HCT116 (cell line): ENCODE results near the gene HMCN1. TPM values are rescaled to one million over a fixed set of nuclear protein-coding genes. Genes with fewer than 3 reads are reported as not detected.

Source experiments
- ATAC-seq: fragments of 200-7000 bp; cut with Tn5 transposase; 2 replicates; pipeline ENCODE4 v1.9.1; 2020; ENCODE audit warnings: mild to moderate bottlenecking, moderate library complexity
- BruUV-seq: library from RNA; stranded (reverse); fragments of 400-500 nt; replicated peaks from 2 replicates; lab custom pipeline; 2021; lab: Mats Ljungman, UMichigan
- CTCF ChIA-PET: fragments of 300-600 bp; sonication (Branson Sonifier 250); formaldehyde crosslinking; loops from one replicate; lab custom pipeline; 2021; ENCODE audit warnings: antibody characterized with exemption; lab: Charles Lee
- POLR2A ChIA-PET: fragments of 300-600, 350-600 bp; sonication (Branson Sonifier 250); formaldehyde crosslinking; loops from one replicate; lab custom pipeline; 2021; ENCODE audit warnings: antibody characterized with exemption; lab: Charles Lee
- RAD21 ChIA-PET, 2 experiments: fragments of 300-600 bp; sonication (Branson Sonifier 250); formaldehyde crosslinking; loops; one replicate each; lab custom pipeline; 2023; ENCODE audit warnings: low total read pairs in 2 of 2; ENCODE audit not compliant: uncharacterized antibody in 2 of 2, unreplicated experiment in 2 of 2, low non-redundant PET in 1 of 2; lab: Charles Lee
- DNase-seq: peaks from one replicate; pipeline ENCODE4 v3.0.0-alpha.2; 2010; ENCODE audit warnings: low read depth, low spot score
- H2AFZ ChIP-seq: fragments of 200-600 bp; shearing (Covaris generic), sonication (generic); 2 replicates; pipeline ENCODE4 v1.6.1; 2017; ENCODE audit warnings: low read depth, mixed run types, mixed read lengths, antibody characterized with exemption, low read length; ENCODE audit not compliant: poor library complexity, severe bottlenecking
- H3K27ac ChIP-seq: 2 replicates; pipeline ENCODE4 v1.5.1; 2012; ENCODE audit warnings: low read depth, low read length
- H3K27me3 ChIP-seq: fragments of 200-600 bp; sonication (generic); 2 replicates; pipeline ENCODE4 v1.6.1; 2016; ENCODE audit warnings: mixed run types, low read length, mixed read lengths; ENCODE audit not compliant: insufficient read depth
- H3K36me3 ChIP-seq, 2 experiments: fragments of 200-500 bp in 1 of 2; fragments of 200-600 bp in 1 of 2; sonication (Bioruptor generic) in 1 of 2; sonication (generic) in 1 of 2; 2 replicates each; pipeline versions ENCODE4 v1.5.1 to v1.6.1; 2014 to 2016; ENCODE audit warnings: low read length in 2 of 2, inconsistent platforms in 1 of 2, mixed read lengths in 1 of 2, mixed run types in 1 of 2; ENCODE audit not compliant: insufficient read depth in 2 of 2, control insufficient read depth in 1 of 2
- H3K4me1 ChIP-seq, 2 experiments: fragments of 200-600 bp in 1 of 2; sonication (generic) in 1 of 2; 2 replicates each; pipeline versions ENCODE4 v1.5.1 to v1.6.1; 2012 to 2017; ENCODE audit warnings: low read length in 2 of 2, inconsistent platforms in 1 of 2, mild to moderate bottlenecking in 1 of 2, mixed read lengths in 1 of 2, mixed run types in 1 of 2, moderate library complexity in 1 of 2; ENCODE audit not compliant: insufficient read depth in 2 of 2, control insufficient read depth in 1 of 2
- H3K4me2 ChIP-seq: fragments of 200-600 bp; sonication (generic); 2 replicates; pipeline ENCODE4 v1.6.1; 2017; ENCODE audit warnings: mixed run types, low read length, mixed read lengths
- H3K4me3 ChIP-seq, 2 experiments: fragments of 200-600 bp in 1 of 2; sonication (generic) in 1 of 2; replicated peaks in 1 of 2; 2 replicates each; pipeline ENCODE4 v1.5.1; 2011 to 2016; ENCODE audit warnings: low read length in 2 of 2, control low read depth in 1 of 2, low read depth in 1 of 2, mild to moderate bottlenecking in 1 of 2, mixed read lengths in 1 of 2, mixed run types in 1 of 2
- H3K79me2 ChIP-seq: fragments of 200-600 bp; sonication (generic); 2 replicates; pipeline ENCODE4 v1.6.1; 2017; ENCODE audit warnings: mild to moderate bottlenecking, mixed run types, low read length, moderate library complexity, mixed read lengths; ENCODE audit not compliant: insufficient read depth
- H3K9ac ChIP-seq: fragments of 200-600 bp; sonication (generic); 2 replicates; pipeline ENCODE4 v1.6.1; 2016; ENCODE audit warnings: low read length, mixed read lengths
- H3K9me2 ChIP-seq: fragments of 200-600 bp; sonication (generic), shearing (Covaris generic); 2 replicates; pipeline ENCODE4 v1.6.1; 2017; ENCODE audit warnings: mixed run types, mild to moderate bottlenecking, moderate library complexity; ENCODE audit not compliant: insufficient read depth
- H3K9me3 ChIP-seq, 2 experiments: fragments of 200-500 bp in 1 of 2; fragments of 200-600 bp in 1 of 2; sonication (Bioruptor generic) in 1 of 2; sonication (generic) in 1 of 2; 2 replicates each; pipeline ENCODE4 v1.6.1; 2014 to 2017; ENCODE audit warnings: low read length in 2 of 2, mixed read lengths in 2 of 2, inconsistent platforms in 1 of 2, low read depth in 1 of 2, mild to moderate bottlenecking in 1 of 2, mixed run types in 1 of 2, moderate library complexity in 1 of 2; ENCODE audit not compliant: control insufficient read depth in 1 of 2, insufficient read depth in 1 of 2
- H4K20me1 ChIP-seq: fragments of 200-600 bp; sonication (generic), shearing (Covaris generic); 2 replicates; pipeline ENCODE4 v1.6.1; 2017; ENCODE audit warnings: mixed run types, mild to moderate bottlenecking, moderate library complexity; ENCODE audit not compliant: insufficient read depth
- CEBPB ChIP-seq: IDR thresholded peaks from 2 replicates; pipeline ENCODE4 v1.6.1; 2012; ENCODE audit warnings: low read depth
- CTCF ChIP-seq, 3 experiments: fragments of 200-600 bp in 1 of 3; sonication (generic) in 1 of 3; IDR thresholded peaks in 2 of 3; conservative IDR thresholded peaks in 1 of 3; 2 replicates each; pipeline ENCODE4 v1.5.1; 2012 to 2017; ENCODE audit warnings: low read depth in 2 of 3, low read length in 2 of 3, antibody characterized with exemption in 1 of 3, borderline replicate concordance in 1 of 3, control low read depth in 1 of 3, mild to moderate bottlenecking in 1 of 3, mixed read lengths in 1 of 3, mixed run types in 1 of 3, moderate library complexity in 1 of 3; ENCODE audit not compliant: insufficient read depth in 1 of 3
- EGR1 ChIP-seq: IDR thresholded peaks from 2 replicates; pipeline ENCODE4 v1.6.1; 2012; ENCODE audit warnings: low read depth
- FOSL1 ChIP-seq: IDR thresholded peaks from 2 replicates; pipeline ENCODE4 v1.6.1; 2012; ENCODE audit warnings: low read depth
- MAX ChIP-seq: IDR thresholded peaks from 2 replicates; pipeline ENCODE4 v1.6.1; 2012
- SP1 ChIP-seq: IDR thresholded peaks from 2 replicates; pipeline ENCODE4 v1.6.1; 2012; ENCODE audit warnings: low read depth
- YY1 ChIP-seq: IDR thresholded peaks from 2 replicates; pipeline ENCODE4 v1.6.1; 2011; ENCODE audit warnings: low read length, low read depth, moderate library complexity, mild to moderate bottlenecking; ENCODE audit not compliant: insufficient replicate concordance; ENCODE audit errors: extremely low read depth
- ZFX ChIP-seq: fragments of 450-650 bp; IDR thresholded peaks from 2 replicates; pipeline ENCODE4 v1.6.1; 2017
- intact Hi-C: fragments of 100-400 bp; cut with micrococcal nuclease; formaldehyde crosslinking; loops from 2 replicates; pipeline ENCODE4 v1.10.0; 2022
- total RNA-seq: library from RNA; stranded (reverse); gene quantifications from one replicate; pipeline ENCODE4 v1.2.1, GENCODE V29; 2021; ENCODE audit not compliant: unreplicated experiment
- TF ChIP-seq, protein P1 (sequence below): IDR thresholded peaks from 2 replicates; pipeline ENCODE4 v1.6.1; 2011; ENCODE audit warnings: mild to moderate bottlenecking, low read length, moderate library complexity; ENCODE audit not compliant: insufficient replicate concordance; ENCODE audit errors: extremely low read depth

The HMCN1 gene
- total RNA-seq, 1 experiment from 2014 or later = 0.59 TPM

DNA sequence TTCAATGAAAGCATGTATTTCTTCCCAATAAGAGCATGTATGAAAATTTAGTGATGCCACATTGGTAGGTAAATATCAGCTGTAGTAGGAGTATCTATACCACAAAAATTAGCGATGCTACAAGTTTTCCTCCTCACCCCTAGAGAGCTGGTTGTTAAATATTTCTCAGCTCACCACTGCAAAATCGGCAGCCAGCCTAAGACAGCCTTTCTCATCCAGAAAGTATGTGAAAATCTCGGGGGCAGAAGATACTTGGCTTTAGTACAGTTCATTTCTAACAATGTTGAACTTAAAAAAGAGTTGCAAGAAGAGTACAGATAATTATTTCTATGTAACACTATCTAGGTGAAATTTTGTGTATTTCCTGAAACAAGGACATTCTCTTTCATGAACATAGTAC lies 405.5 kb downstream of the HMCN1 start (continued):
- TF ChIP-seq CTCF (IDR thresholded peaks at IDR 0.05 in 2 of 3, conservative IDR thresholded peaks at IDR 0.05 in 1 of 3; ENCODE audit: borderline replicate concordance in 1 of 3, insufficient read depth in 1 of 3, low read depth in 2 of 3, low read length in 2 of 3) = no peak
- TF ChIP-seq, protein P1, sequence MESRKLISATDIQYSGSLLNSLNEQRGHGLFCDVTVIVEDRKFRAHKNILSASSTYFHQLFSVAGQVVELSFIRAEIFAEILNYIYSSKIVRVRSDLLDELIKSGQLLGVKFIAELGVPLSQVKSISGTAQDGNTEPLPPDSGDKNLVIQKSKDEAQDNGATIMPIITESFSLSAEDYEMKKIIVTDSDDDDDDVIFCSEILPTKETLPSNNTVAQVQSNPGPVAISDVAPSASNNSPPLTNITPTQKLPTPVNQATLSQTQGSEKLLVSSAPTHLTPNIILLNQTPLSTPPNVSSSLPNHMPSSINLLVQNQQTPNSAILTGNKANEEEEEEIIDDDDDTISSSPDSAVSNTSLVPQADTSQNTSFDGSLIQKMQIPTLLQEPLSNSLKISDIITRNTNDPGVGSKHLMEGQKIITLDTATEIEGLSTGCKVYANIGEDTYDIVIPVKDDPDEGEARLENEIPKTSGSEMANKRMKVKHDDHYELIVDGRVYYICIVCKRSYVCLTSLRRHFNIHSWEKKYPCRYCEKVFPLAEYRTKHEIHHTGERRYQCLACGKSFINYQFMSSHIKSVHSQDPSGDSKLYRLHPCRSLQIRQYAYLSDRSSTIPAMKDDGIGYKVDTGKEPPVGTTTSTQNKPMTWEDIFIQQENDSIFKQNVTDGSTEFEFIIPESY = no peak

DNA sequence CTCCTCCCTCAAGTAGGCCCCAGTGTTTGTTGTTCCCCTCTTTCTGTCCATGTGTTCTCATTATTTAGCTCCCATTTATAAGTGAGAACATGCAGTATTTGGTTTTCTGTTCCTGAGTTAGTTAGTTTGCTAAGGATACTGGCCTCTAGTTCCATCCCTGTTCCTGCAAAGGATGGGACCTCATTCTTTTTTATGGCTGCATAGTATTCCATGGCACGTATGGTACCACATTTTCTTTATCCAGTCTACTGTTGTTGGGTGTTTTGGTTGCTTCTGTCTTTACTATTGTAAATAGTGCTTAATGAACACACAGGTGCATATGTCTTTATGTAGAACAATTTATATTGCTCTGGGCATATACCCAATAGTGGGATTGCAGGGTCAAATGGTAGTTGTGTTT lies 408.0 kb downstream of the HMCN1 start:
- Histone ChIP-seq H2AFZ (no peak overlapping the region), H3K36me3 (no peaks in the 10 kb centered on the region)
- intact Hi-C loops = no loop called here
- no TSS peak for BruUV-seq
- TF ChIP-seq ZFX = no peak
- no peak for TF ChIP-seq SP1
- TF ChIP-seq MAX = no peak
- no peak for TF ChIP-seq EGR1
- TF ChIP-seq FOSL1 = no peak
- no peak for TF ChIP-seq YY1
- no peak for TF ChIP-seq CEBPB
- TF ChIP-seq, all 23 proteins: peak for 0
- no peaks in the 10 kb centered on the region for H3K27me3 ChIP-seq
- H3K9ac ChIP-seq = no peak overlapping the region
- POLR2A ChIA-PET = no interaction called here
- H4K20me1 ChIP-seq = no peaks in the 10 kb centered on the region
- H3K4me3 ChIP-seq = no peak overlapping the region
- no peaks in the 10 kb centered on the region for H3K4me1 ChIP-seq
- no peaks in the 10 kb centered on the region for H3K9me3 ChIP-seq
- H3K27ac ChIP-seq = no peak overlapping the region
- ATAC-seq (no peak), DNase-seq (no peak)
- no peaks in the 10 kb centered on the region for H3K9me2 ChIP-seq
- no peaks in the 10 kb centered on the region for H3K79me2 ChIP-seq
- H3K4me2 ChIP-seq = no peak overlapping the region
- RAD21 ChIA-PET = no interaction called here
- CTCF ChIA-PET = no interaction called here
